Hair follicular keratinocyte (primary cell): ENCODE data around the gene DNAL4. TPM values are rescaled to one million over a fixed set of nuclear protein-coding genes. Genes with fewer than 3 reads are reported as not detected.

Experiments used
- total RNA-seq: library from RNA; depleted of rRNA; stranded (reverse); fragments of >200 nt; gene quantifications from 2 replicates; pipeline ENCODE4 v1.2.3, GENCODE V29; 2015

The DNAL4 gene
- total RNA-seq = 18.8 and 23.2 TPM in 2 replicates

GRCh38 chr22:38793721-38794466, at the start of gene DNAL4:
DNAL4 (minus strand) TSS chr22:38794143; CDS start chr22:38782731, 11,412 bp downstream.

GRCh38 chr22:38755911-38756532, 37.9 kb downstream of the DNAL4 start, which contains the start of gene SUN2:
SUN2 (minus strand) TSS chr22:38755998; CDS start chr22:38752628, 3,370 bp downstream.

Other genes with a start within 250 kb of the DNAL4 start
- 0.39 and 1.7 TPM in 2 replicates for gene DMC1, start 224.0 kb downstream of the DNAL4 start, total RNA-seq
- gene FAM227A, start 137.8 kb downstream of the DNAL4 start, total RNA-seq = 0.16 TPM in 1 of 2 replicates, not detected in the other
- gene CBY1, start 137.5 kb downstream of the DNAL4 start, total RNA-seq = 22.9 and 24.1 TPM in 2 replicates
- gene TOMM22, start 112.2 kb downstream of the DNAL4 start, total RNA-seq = 57.6 and 109 TPM in 2 replicates
- 42.0 and 86.2 TPM in 2 replicates for gene JOSD1, start 93.2 kb downstream of the DNAL4 start, total RNA-seq
- gene GTPBP1, start 88.2 kb downstream of the DNAL4 start, total RNA-seq = 23.8 and 33.0 TPM in 2 replicates
- gene SUN2, start 38.1 kb downstream of the DNAL4 start, total RNA-seq = 72.1 and 72.8 TPM in 2 replicates
- gene NPTXR, start 49.9 kb upstream of the DNAL4 start, total RNA-seq = 0.16 TPM in 1 of 2 replicates, not detected in the other
- 14.4 and 17.0 TPM in 2 replicates for gene CBX6, start 78.1 kb upstream of the DNAL4 start, total RNA-seq
- gene APOBEC3A, start 163.5 kb upstream of the DNAL4 start, total RNA-seq = not detected in 2 replicates
- gene APOBEC3B, start 188.2 kb upstream of the DNAL4 start, total RNA-seq = 2.0 and 2.6 TPM in 2 replicates
- 42.9 and 53.4 TPM in 2 replicates for gene APOBEC3C, start 220.1 kb upstream of the DNAL4 start, total RNA-seq
- 0.23 TPM in 1 of 2 replicates, not detected in the other for gene APOBEC3D, start 227.0 kb upstream of the DNAL4 start, total RNA-seq
- 2.7 and 8.8 TPM in 2 replicates for gene APOBEC3F, start 246.7 kb upstream of the DNAL4 start, total RNA-seq